Liver (tissue), 9 donors: Measurements from ENCODE around the gene SLC20A1. TPM values are rescaled to one million over a fixed set of nuclear protein-coding genes. Genes with fewer than 3 reads are reported as not detected.

Experiments used
- DNase-seq: peaks from one replicate; pipeline ENCODE4 v3.0.0-alpha.2; 2017; ENCODE audit warnings: low spot score
- H3K27ac ChIP-seq, 2 donors: one replicate each; pipeline ENCODE4 v1.7.0; 2013; ENCODE audit warnings: inconsistent platforms in 2 of 2, low read length in 2 of 2, control low read depth in 1 of 2, low read depth in 1 of 2, mild to moderate bottlenecking in 1 of 2
- H3K27me3 ChIP-seq, 4 donors: one replicate each; pipeline versions ENCODE4 v1.6.1 to v1.7.0; 2013; ENCODE audit warnings: low read length in 3 of 4, inconsistent platforms in 1 of 4, mild to moderate bottlenecking in 1 of 4, moderate library complexity in 1 of 4; ENCODE audit not compliant: control insufficient read depth in 4 of 4, insufficient read depth in 4 of 4
- H3K36me3 ChIP-seq, 4 donors: one replicate each; pipeline versions ENCODE4 v1.6.1 to v1.7.0; 2013; ENCODE audit warnings: low read length in 3 of 4, mild to moderate bottlenecking in 3 of 4, low read depth in 1 of 4, moderate library complexity in 1 of 4; ENCODE audit not compliant: control insufficient read depth in 4 of 4, insufficient read depth in 3 of 4
- H3K4me1 ChIP-seq, 4 donors: one replicate each; pipeline versions ENCODE4 v1.6.1 to v1.7.0; 2013; ENCODE audit warnings: low read length in 3 of 4, mild to moderate bottlenecking in 3 of 4, moderate library complexity in 1 of 4; ENCODE audit not compliant: control insufficient read depth in 4 of 4, insufficient read depth in 4 of 4
- H3K4me3 ChIP-seq, 3 donors: one replicate each; pipeline versions ENCODE4 v1.6.1 to v1.7.0; 2013; ENCODE audit warnings: low read length in 3 of 3, control low read depth in 1 of 3, low read depth in 1 of 3, mild to moderate bottlenecking in 1 of 3
- H3K9ac ChIP-seq, 2 donors: one replicate each; pipeline ENCODE4 v1.7.0; 2013; ENCODE audit warnings: low read length in 2 of 2, mild to moderate bottlenecking in 2 of 2, moderate library complexity in 2 of 2, control low read depth in 1 of 2, low read depth in 1 of 2
- H3K9me3 ChIP-seq, 4 donors: one replicate each; pipeline versions ENCODE4 v1.6.1 to v1.7.0; 2013; ENCODE audit warnings: low read length in 3 of 4; ENCODE audit not compliant: control insufficient read depth in 4 of 4
- ATF3 ChIP-seq: IDR thresholded peaks from 2 replicates; pipeline ENCODE4 v1.6.1; 2016; ENCODE audit warnings: antibody characterized with exemption
- CTCF ChIP-seq: fragments of 150-350 bp; IDR thresholded peaks from 2 replicates; pipeline ENCODE4 v1.5.1; 2017; ENCODE audit warnings: improper control_type of control experiment, low read depth, low read length; ENCODE audit not compliant: missing input control
- EGR1 ChIP-seq, 2 donors: IDR thresholded peaks; 2 replicates each; pipeline ENCODE4 v1.6.1; 2016 to 2018; ENCODE audit warnings: antibody characterized with exemption in 2 of 2, low read depth in 2 of 2
- FOXA1 ChIP-seq: IDR thresholded peaks from 2 replicates; pipeline ENCODE4 v1.6.1; 2016; ENCODE audit warnings: antibody characterized with exemption
- FOXA2 ChIP-seq: IDR thresholded peaks from 2 replicates; pipeline ENCODE4 v1.6.1; 2016; ENCODE audit warnings: antibody characterized with exemption
- HNF4A ChIP-seq, 2 donors: conservative IDR thresholded peaks; 2 replicates each; pipeline ENCODE4 v1.6.1; 2016; ENCODE audit warnings: antibody characterized with exemption in 2 of 2, mild to moderate bottlenecking in 2 of 2
- JUND ChIP-seq, 2 donors: IDR thresholded peaks; 2 replicates each; pipeline ENCODE4 v1.6.1; 2016; ENCODE audit warnings: antibody characterized with exemption in 2 of 2
- NR2F2 ChIP-seq: IDR thresholded peaks from 2 replicates; pipeline ENCODE4 v1.6.1; 2016; ENCODE audit warnings: antibody characterized with exemption
- RAD21 ChIP-seq, 2 donors: IDR thresholded peaks; 2 replicates each; pipeline ENCODE4 v1.6.1; 2016; ENCODE audit warnings: antibody characterized with exemption in 2 of 2, mild to moderate bottlenecking in 2 of 2
- SP1 ChIP-seq: IDR thresholded peaks from 2 replicates; pipeline ENCODE4 v1.6.1; 2018; ENCODE audit warnings: antibody characterized with exemption, mild to moderate bottlenecking
- TAF1 ChIP-seq: conservative IDR thresholded peaks from 2 replicates; pipeline ENCODE4 v1.6.1; 2016; ENCODE audit warnings: antibody characterized with exemption, mild to moderate bottlenecking
- YY1 ChIP-seq: IDR thresholded peaks from 2 replicates; pipeline ENCODE4 v1.6.1; 2016; ENCODE audit warnings: antibody characterized with exemption, mild to moderate bottlenecking
- WGBS: extraction: QIAGEN DNeasy Blood & Tissue Kit; methylation state at CpG from one replicate; pipeline ENCODE4 v1.1.7; 2013; 5-methylcytosine and 5-hydroxymethylcytosine counted together
- polyA plus RNA-seq, 2 donors: library from polyadenylated mRNA; stranded (reverse) in 1 of 2; unstranded in 1 of 2; fragments of 200-250 nt in 1 of 2; fragments of >200 nt in 1 of 2; fragmentation: Nextera tagmentation in 1 of 2; extraction: Ambion mirVana in 1 of 2; gene quantifications; one replicate each; pipeline versions ENCODE4 v1.2.1 to v1.2.3, GENCODE V29; 2013 to 2015
- total RNA-seq, 2 donors: library from RNA; depleted of rRNA; stranded (reverse); fragments of >200 nt; gene quantifications; one replicate each; pipeline ENCODE4 v1.2.3, GENCODE V29; 2014
- TF ChIP-seq, protein P1 (sequence below): IDR thresholded peaks from 2 replicates; pipeline ENCODE4 v1.6.1; 2016; ENCODE audit warnings: antibody characterized with exemption, mild to moderate bottlenecking
- TF ChIP-seq, protein P2 (sequence below): IDR thresholded peaks from 2 replicates; pipeline ENCODE4 v1.6.1; 2016; ENCODE audit warnings: antibody characterized with exemption
- donor health status: healthy.
- donor health status: healthy.
- donor health status: healthy.
- donor health status: healthy.
- donor health status: healthy.

SLC20A1 gene
- total and polyA plus RNA-seq, 4 donors, result 15.3 to 56.9 (median 20.0) TPM

DNA sequence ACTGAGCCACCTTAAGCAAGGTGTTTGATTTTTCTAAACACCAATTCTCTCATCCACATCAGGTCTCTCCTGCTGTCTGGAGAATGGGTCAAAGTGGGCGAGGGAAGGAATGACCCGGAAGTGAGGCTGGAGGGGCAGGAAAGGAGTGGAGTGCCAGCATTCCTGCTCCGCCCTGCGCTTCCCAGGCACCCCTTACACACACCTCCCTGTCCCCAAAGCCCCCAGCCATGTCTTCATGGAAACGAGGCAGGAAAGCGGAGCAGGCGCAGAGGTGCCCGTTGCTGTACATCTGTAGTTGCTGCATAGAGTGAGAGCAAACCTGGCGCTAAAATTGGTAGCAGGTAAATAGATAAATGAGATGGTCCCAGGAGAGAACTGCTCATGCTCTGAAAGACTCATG, 47.9 kb downstream of the SLC20A1 start:
- Histone ChIP-seq H3K4me1 (peaks cover 0 to 3% (median 1%) of the 10 kb centered on the region in 4 donors), H3K9me3 (no peaks in the 10 kb centered on the region), H3K9ac (no peak overlapping the region), H3K27ac (no peak overlapping the region), H3K4me3 (no peak overlapping the region), H3K36me3 (no peaks in the 10 kb centered on the region), H3K27me3 (no peaks in the 10 kb centered on the region)
- TF ChIP-seq EGR1 (IDR thresholded peaks at IDR 0.05; ENCODE audit: low read depth in 2 of 2) (no peak), RAD21 (IDR thresholded peaks at IDR 0.05) (no peak), NR2F2 (no peak), JUND (IDR thresholded peaks at IDR 0.05) (no peak), ATF3 (no peak), FOXA1 (no peak), SP1 (no peak), FOXA2 (no peak), CTCF (no peak), YY1 (no peak), TAF1 (no peak)
- TF ChIP-seq, protein P1, sequence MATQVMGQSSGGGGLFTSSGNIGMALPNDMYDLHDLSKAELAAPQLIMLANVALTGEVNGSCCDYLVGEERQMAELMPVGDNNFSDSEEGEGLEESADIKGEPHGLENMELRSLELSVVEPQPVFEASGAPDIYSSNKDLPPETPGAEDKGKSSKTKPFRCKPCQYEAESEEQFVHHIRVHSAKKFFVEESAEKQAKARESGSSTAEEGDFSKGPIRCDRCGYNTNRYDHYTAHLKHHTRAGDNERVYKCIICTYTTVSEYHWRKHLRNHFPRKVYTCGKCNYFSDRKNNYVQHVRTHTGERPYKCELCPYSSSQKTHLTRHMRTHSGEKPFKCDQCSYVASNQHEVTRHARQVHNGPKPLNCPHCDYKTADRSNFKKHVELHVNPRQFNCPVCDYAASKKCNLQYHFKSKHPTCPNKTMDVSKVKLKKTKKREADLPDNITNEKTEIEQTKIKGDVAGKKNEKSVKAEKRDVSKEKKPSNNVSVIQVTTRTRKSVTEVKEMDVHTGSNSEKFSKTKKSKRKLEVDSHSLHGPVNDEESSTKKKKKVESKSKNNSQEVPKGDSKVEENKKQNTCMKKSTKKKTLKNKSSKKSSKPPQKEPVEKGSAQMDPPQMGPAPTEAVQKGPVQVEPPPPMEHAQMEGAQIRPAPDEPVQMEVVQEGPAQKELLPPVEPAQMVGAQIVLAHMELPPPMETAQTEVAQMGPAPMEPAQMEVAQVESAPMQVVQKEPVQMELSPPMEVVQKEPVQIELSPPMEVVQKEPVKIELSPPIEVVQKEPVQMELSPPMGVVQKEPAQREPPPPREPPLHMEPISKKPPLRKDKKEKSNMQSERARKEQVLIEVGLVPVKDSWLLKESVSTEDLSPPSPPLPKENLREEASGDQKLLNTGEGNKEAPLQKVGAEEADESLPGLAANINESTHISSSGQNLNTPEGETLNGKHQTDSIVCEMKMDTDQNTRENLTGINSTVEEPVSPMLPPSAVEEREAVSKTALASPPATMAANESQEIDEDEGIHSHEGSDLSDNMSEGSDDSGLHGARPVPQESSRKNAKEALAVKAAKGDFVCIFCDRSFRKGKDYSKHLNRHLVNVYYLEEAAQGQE, result no peak
- TF ChIP-seq, protein P2, sequence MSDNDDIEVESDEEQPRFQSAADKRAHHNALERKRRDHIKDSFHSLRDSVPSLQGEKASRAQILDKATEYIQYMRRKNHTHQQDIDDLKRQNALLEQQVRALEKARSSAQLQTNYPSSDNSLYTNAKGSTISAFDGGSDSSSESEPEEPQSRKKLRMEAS, result no peak
- no peak for DNase-seq
- 91% methylated on average over 9 of the region's 9 CpGs for WGBS

GRCh38 chr2:112694182-112694581, 48.4 kb downstream of the SLC20A1 start:
- no peaks in the 10 kb centered on the region for H3K9me3 ChIP-seq
- no peak overlapping the region for H3K9ac ChIP-seq
- no peaks in the 10 kb centered on the region for H3K36me3 ChIP-seq
- no peak overlapping the region for H3K4me3 ChIP-seq
- DNase-seq, result no peak
- H3K4me1 ChIP-seq, result peaks cover 0 to 3% (median 1%) of the 10 kb centered on the region in 4 donors
- TF ChIP-seq, protein P1, result no peak
- TF ChIP-seq HNF4A (conservative IDR thresholded peaks at IDR 0.05), result no peak
- no peaks in the 10 kb centered on the region for H3K27me3 ChIP-seq
- 90% methylated on average over 12 of the region's 12 CpGs for WGBS
- H3K27ac ChIP-seq, result no peak overlapping the region
